GM12875 (cell line): ENCODE measurements around the gene DOCK3.
"Not testable (repeated sequence)": the region's sequence is repeated elsewhere in the genome, so short reads cannot be mapped to it uniquely, and the experiment has no call there.

Source experiments
- H3K4me3 ChIP-seq: one replicate; pipeline ENCODE4 v1.5.1; 2011; ENCODE audit warnings: low read depth, low read length, control low read depth
- CTCF ChIP-seq: IDR thresholded peaks from 2 replicates; pipeline ENCODE4 v1.5.1; 2011; ENCODE audit warnings: low read depth, mild to moderate bottlenecking, control low read depth, inconsistent platforms, low read length, moderate library complexity, borderline replicate concordance; ENCODE audit not compliant: insufficient read depth

The DOCK3 gene

GRCh38 chr3:50961386-50961785 lies 286.7 kb downstream of the DOCK3 start:
- TF ChIP-seq CTCF, result no peak

GRCh38 chr3:50971487-50971924 lies 296.8 kb downstream of the DOCK3 start:
- TF ChIP-seq CTCF, result peak; percentile 85
- no peak overlapping the region for H3K4me3 ChIP-seq

More at GRCh38 chr3:50961386-50961785, 286.7 kb downstream of the DOCK3 start:
- no peak overlapping the region for H3K4me3 ChIP-seq

DNA sequence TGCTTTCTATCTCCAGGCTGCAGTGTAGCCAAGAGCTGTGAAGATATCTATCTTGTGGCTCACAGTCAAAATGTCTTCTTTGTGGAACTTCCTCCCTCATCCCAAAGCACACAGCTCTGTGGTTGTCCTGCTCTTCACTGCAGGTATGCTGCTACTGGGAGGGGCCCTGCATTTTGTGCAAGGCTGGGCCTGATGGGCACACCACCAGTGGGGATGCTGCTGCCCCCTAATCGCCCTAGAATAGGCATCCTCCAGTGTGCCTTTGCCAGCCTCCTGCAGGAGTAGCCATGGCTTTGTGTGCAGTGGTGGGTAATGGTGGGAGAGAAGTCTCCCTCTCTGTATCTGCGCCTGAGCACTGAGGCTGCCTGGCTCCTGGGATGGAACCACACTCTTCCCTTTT lies 297.3 kb downstream of the DOCK3 start:
- no peak overlapping the region for H3K4me3 ChIP-seq
- TF ChIP-seq CTCF, result no peak

DNA sequence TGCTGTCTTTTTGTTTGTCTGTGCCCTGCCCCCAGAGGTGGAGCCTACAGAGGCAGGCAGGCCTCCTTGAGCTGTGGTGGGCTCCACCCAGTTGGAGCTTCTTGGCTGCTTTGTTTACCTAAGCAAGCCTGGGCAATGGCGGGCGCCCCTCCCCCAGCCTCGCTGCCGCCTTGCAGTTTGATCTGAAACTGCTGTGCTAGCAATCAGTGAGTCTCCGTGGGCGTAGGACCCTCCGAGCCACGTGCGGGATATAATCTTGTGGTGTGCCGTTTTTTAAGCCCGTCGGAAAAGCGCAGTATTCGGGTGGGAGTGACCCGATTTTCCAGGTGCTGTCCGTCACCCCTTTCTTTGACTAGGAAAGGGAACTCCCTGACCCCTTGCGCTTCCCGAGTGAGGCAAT lies 303.9 kb downstream of the DOCK3 start:
- not testable (repeated sequence) for H3K4me3 ChIP-seq

DNA sequence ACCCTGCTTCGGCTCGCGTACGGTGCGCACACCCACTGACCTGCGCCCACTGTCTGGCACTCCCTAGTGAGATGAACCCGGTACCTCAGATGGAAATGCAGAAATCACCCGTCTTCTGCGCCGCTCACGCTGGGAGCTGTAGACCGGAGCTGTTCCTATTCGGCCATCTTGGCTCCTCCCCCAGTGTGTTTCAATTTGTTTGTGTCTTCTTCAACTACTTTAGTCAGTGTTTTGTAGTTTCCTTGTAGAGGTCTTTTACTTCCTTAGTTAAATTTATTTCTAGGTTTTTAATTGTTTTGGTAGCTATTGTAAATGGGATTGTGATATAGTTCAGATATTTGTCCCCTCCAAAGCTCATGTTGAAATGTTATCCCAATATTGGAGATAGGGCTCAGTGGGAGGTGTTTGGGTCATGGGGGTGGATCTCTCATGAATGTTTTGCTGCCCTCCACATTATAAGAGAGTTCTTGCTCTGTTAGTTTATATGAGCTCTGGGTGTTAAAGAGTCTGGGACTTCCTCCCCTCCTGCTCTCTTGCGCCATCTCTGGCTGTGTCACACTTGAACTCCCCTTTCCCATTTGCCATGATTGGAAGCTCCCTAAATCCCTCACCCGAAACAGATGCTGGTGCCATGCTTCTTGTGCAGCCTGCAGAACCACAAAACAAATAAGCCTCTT lies 304.4 kb downstream of the DOCK3 start:
- no peak overlapping the region for H3K4me3 ChIP-seq
- TF ChIP-seq CTCF, result no peak

DNA sequence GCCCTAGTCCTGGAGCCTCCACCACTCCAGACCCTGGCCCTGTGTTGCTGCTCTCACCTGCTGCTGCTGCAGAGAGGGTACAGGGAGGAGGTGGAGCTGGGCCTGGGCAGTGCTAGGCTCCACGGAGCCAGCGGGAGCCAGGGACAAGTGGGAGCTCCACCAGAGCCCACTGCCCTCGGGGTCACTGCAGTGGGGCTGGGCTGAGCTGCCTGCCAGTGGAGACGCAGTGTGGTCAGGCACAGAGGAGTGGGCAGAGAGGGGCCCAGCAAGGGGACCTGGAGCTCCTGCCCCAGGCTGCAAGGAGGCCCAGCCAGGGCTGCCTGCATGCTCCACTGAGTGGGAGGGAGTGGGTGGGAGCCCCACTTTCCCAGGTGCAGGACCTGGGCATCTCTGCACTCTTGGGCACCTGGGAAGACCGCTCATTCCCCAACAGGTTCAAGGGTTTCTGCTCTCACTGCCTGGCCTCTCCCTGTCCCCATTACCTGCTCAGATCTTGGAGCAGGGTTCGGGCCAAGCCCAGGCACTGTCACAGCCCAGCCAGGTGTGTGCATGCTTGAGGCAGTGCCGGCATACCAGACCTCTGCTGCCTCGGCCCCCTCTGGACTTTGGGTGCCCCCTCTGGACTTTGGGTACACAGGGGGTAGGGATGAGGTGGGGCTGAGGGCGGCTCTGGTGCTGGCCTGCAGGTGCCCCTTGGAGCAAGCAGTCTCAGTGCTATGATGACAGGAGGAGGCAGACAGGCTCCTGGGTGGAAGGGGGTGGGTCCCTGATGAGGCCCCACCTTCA lies 308.0 kb downstream of the DOCK3 start:
- H3K4me3 ChIP-seq, result no peak overlapping the region
- TF ChIP-seq CTCF, result no peak

GRCh38 chr3:50983887-50984286 lies 309.2 kb downstream of the DOCK3 start:
- H3K4me3 ChIP-seq, result no peak overlapping the region
- no peak for TF ChIP-seq CTCF
